Measurements from ENCODE around the gene PPP2R2D.

PPP2R2D gene

GRCh38 chr10:131929122-131929845 is 28.5 kb downstream of the PPP2R2D start:
- no peak for DNase-seq
- TF ChIP-seq GATA1 (IDR thresholded peaks at IDR 0.05; ENCODE audit: low read depth, low read length) (no peak), POLR2A (IDR thresholded peaks at IDR 0.05; ENCODE audit: low read length) (no peak)

GRCh38 chr10:131930150-131930549 is 29.3 kb downstream of the PPP2R2D start:
- TF ChIP-seq GATA1 (IDR thresholded peaks at IDR 0.05; ENCODE audit: low read depth, low read length) (no peak), POLR2A (IDR thresholded peaks at IDR 0.05; ENCODE audit: low read length) (no peak)
- no peak for DNase-seq

- no peak for TF ChIP-seq GATA1 (IDR thresholded peaks at IDR 0.05; ENCODE audit: low read depth, low read length)
- no peak for TF ChIP-seq POLR2A (IDR thresholded peaks at IDR 0.05; ENCODE audit: low read length)
- no peak for DNase-seq
These were observed 29.9 kb downstream of the PPP2R2D start for GRCh38 chr10:131930586-131931330.

GRCh38 chr10:131931981-131932380 is 31.2 kb downstream of the PPP2R2D start:
- DNase-seq, result no peak
- TF ChIP-seq POLR2A (IDR thresholded peaks at IDR 0.05; ENCODE audit: low read length) (no peak), GATA1 (IDR thresholded peaks at IDR 0.05; ENCODE audit: low read depth, low read length) (no peak)

- TF ChIP-seq GATA1 (IDR thresholded peaks at IDR 0.05; ENCODE audit: low read depth, low read length) (no peak), POLR2A (IDR thresholded peaks at IDR 0.05; ENCODE audit: low read length) (no peak)
- no peak for DNase-seq
These were observed 32.3 kb downstream of the PPP2R2D start for GRCh38 chr10:131933016-131933695.

GRCh38 chr10:131933696-131934086 is 32.9 kb downstream of the PPP2R2D start:
- DNase-seq, result no peak
- TF ChIP-seq GATA1 (IDR thresholded peaks at IDR 0.05; ENCODE audit: low read depth, low read length), result no peak
- no peak for TF ChIP-seq POLR2A (IDR thresholded peaks at IDR 0.05; ENCODE audit: low read length)

GRCh38 chr10:131934769-131935168 is 34.0 kb downstream of the PPP2R2D start:
- DNase-seq, result no peak
- TF ChIP-seq POLR2A (IDR thresholded peaks at IDR 0.05; ENCODE audit: low read length) (no peak), GATA1 (IDR thresholded peaks at IDR 0.05; ENCODE audit: low read depth, low read length) (no peak)

GRCh38 chr10:131935260-131935659 is 34.5 kb downstream of the PPP2R2D start:
- TF ChIP-seq GATA1 (IDR thresholded peaks at IDR 0.05; ENCODE audit: low read depth, low read length), result no peak
- no peak for TF ChIP-seq POLR2A (IDR thresholded peaks at IDR 0.05; ENCODE audit: low read length)
- no peak for DNase-seq

- TF ChIP-seq POLR2A (IDR thresholded peaks at IDR 0.05; ENCODE audit: low read length), result no peak
- no peak for DNase-seq
These were observed 35.5 kb downstream of the PPP2R2D start for GRCh38 chr10:131936294-131936693.

- TF ChIP-seq GATA1 (IDR thresholded peaks at IDR 0.05; ENCODE audit: low read depth, low read length) (no peak), POLR2A (IDR thresholded peaks at IDR 0.05; ENCODE audit: low read length) (no peak)
- no peak for DNase-seq
These were observed 35.9 kb downstream of the PPP2R2D start for GRCh38 chr10:131936736-131937135.

GRCh38 chr10:131937836-131938235 is 37.0 kb downstream of the PPP2R2D start:
- no peak for DNase-seq
- TF ChIP-seq GATA1 (IDR thresholded peaks at IDR 0.05; ENCODE audit: low read depth, low read length) (no peak), POLR2A (IDR thresholded peaks at IDR 0.05; ENCODE audit: low read length) (no peak)

GRCh38 chr10:131938681-131939080 is 37.9 kb downstream of the PPP2R2D start:
- TF ChIP-seq GATA1 (IDR thresholded peaks at IDR 0.05; ENCODE audit: low read depth, low read length) (no peak), POLR2A (IDR thresholded peaks at IDR 0.05; ENCODE audit: low read length) (no peak)

GRCh38 chr10:131942455-131942854 is 41.6 kb downstream of the PPP2R2D start:
- DNase-seq, result no peak
- TF ChIP-seq POLR2A (IDR thresholded peaks at IDR 0.05; ENCODE audit: low read length) (no peak), GATA1 (IDR thresholded peaks at IDR 0.05; ENCODE audit: low read depth, low read length) (no peak)

More at GRCh38 chr10:131938681-131939080, 37.9 kb downstream of the PPP2R2D start:
- no peak for DNase-seq
